ENCODE data around the gene RYR2.

RYR2 gene

GRCh38 chr1:237013608-237014007 lies 28.4 kb upstream of the RYR2 start:
- TF ChIP-seq CTCF (IDR thresholded peaks at IDR 0.05), result no peak

GRCh38 chr1:237016626-237017025 lies 25.4 kb upstream of the RYR2 start:
- TF ChIP-seq CTCF (IDR thresholded peaks at IDR 0.05), result no peak

GRCh38 chr1:237018896-237019295 lies 23.1 kb upstream of the RYR2 start:
- no peak for TF ChIP-seq CTCF (IDR thresholded peaks at IDR 0.05)

GRCh38 chr1:237025358-237026074 lies 16.5 kb upstream of the RYR2 start:
- no peak for TF ChIP-seq CTCF (IDR thresholded peaks at IDR 0.05)

GRCh38 chr1:237029240-237029639 lies 12.7 kb upstream of the RYR2 start:
- TF ChIP-seq CTCF (IDR thresholded peaks at IDR 0.05), result no peak

- TF ChIP-seq CTCF (IDR thresholded peaks at IDR 0.05), result no peak
Measured at GRCh38 chr1:237029850-237030535, 12.0 kb upstream of the RYR2 start.

- no peak for TF ChIP-seq CTCF (IDR thresholded peaks at IDR 0.05)
Measured at GRCh38 chr1:237031480-237031879, 10.5 kb upstream of the RYR2 start.
